H1 (cell line): ENCODE measurements around the gene OR52W1. TPM values are rescaled to one million over a fixed set of nuclear protein-coding genes. Genes with fewer than 3 reads are reported as not detected.

Source experiments
- CTCF ChIA-PET: fragments of 300-600 bp; sonication (Branson Sonifier 250); formaldehyde crosslinking; loops from one replicate; lab custom pipeline; 2021; ENCODE audit not compliant: partially characterized antibody; lab: Charles Lee
- POLR2A ChIA-PET: fragments of 300-600 bp; sonication (Branson Sonifier 250); formaldehyde crosslinking; loops from one replicate; lab custom pipeline; 2021; ENCODE audit warnings: inconsistent platforms; ENCODE audit not compliant: partially characterized antibody; lab: Charles Lee
- DNase-seq, 2 experiments: peaks; one replicate each; pipeline versions ENCODE4 v3.0.0 to v3.0.0-alpha.2; 2010 to 2022; ENCODE audit warnings: low spot score in 2 of 2, low read depth in 1 of 2, mixed read lengths in 1 of 2
- FAIRE-seq: peaks from 2 replicates; lab custom pipeline; 2011; peaks lifted over from hg19 to GRCh38; lab: Jason Lieb, UNC
- H2AFZ ChIP-seq: 2 replicates; pipeline ENCODE4 v1.8.1; 2012; ENCODE audit warnings: low read length, inconsistent platforms
- H2AK5ac ChIP-seq: 2 replicates; pipeline ENCODE4 v1.6.1; 2013; ENCODE audit warnings: low read depth, low read length
- H2BK120ac ChIP-seq: replicated peaks from 2 replicates; pipeline ENCODE3; 2013; ENCODE audit warnings: low read depth, low read length, inconsistent platforms
- H2BK12ac ChIP-seq: 2 replicates; pipeline ENCODE4 v1.6.1; 2013; ENCODE audit warnings: low read depth, low read length
- H2BK15ac ChIP-seq: 2 replicates; pipeline ENCODE4 v1.6.1; 2013; ENCODE audit warnings: low read length
- H2BK20ac ChIP-seq: 2 replicates; pipeline ENCODE4 v1.6.1; 2013; ENCODE audit warnings: low read length
- H2BK5ac ChIP-seq: 2 replicates; pipeline ENCODE4 v1.6.1; 2013; ENCODE audit warnings: low read depth, low read length
- H3K14ac ChIP-seq: 2 replicates; pipeline ENCODE4 v1.6.1; 2013; ENCODE audit warnings: inconsistent platforms; ENCODE audit not compliant: insufficient read length
- H3K18ac ChIP-seq: 2 replicates; pipeline ENCODE4 v1.6.1; 2013; ENCODE audit warnings: low read length; ENCODE audit errors: extremely low read depth
- H3K23ac ChIP-seq: 2 replicates; pipeline ENCODE4 v1.6.1; 2013; ENCODE audit warnings: inconsistent platforms; ENCODE audit not compliant: insufficient read length
- H3K23me2 ChIP-seq: 2 replicates; pipeline ENCODE4 v1.6.1; 2013; ENCODE audit warnings: low read depth, low read length
- H3K27ac ChIP-seq: 2 replicates; pipeline ENCODE4 v1.6.1; 2011; ENCODE audit warnings: low read depth, low read length, inconsistent platforms
- H3K27me3 ChIP-seq, 4 experiments: replicated peaks in 1 of 4; 1 replicate in 1 of 4; 2 replicates in 3 of 4; pipeline versions ENCODE4 v1.6.1 to v1.8.1; 2011 to 2013; ENCODE audit warnings: low read length in 3 of 4, mild to moderate bottlenecking in 3 of 4, inconsistent platforms in 2 of 4, mixed read lengths in 2 of 4, moderate library complexity in 1 of 4; ENCODE audit not compliant: control insufficient read depth in 3 of 4, insufficient read depth in 3 of 4; ENCODE audit errors: extremely low read depth in 1 of 4
- H3K36me3 ChIP-seq, 4 experiments: 2 replicates each; pipeline versions ENCODE4 v1.6.1 to v1.8.1; 2011 to 2013; ENCODE audit warnings: mild to moderate bottlenecking in 4 of 4, low read length in 3 of 4, moderate library complexity in 2 of 4, control low read depth in 1 of 4, inconsistent platforms in 1 of 4; ENCODE audit not compliant: insufficient read depth in 4 of 4, control insufficient read depth in 2 of 4
- H3K4ac ChIP-seq: replicated peaks from 2 replicates; pipeline ENCODE3; 2013; ENCODE audit warnings: low read length, low read depth, mixed read lengths, inconsistent platforms; ENCODE audit not compliant: insufficient read length
- H3K4me1 ChIP-seq, 4 experiments: replicated peaks in 1 of 4; 1 replicate in 1 of 4; 2 replicates in 3 of 4; pipeline versions ENCODE4 v1.6.1 to v1.8.1; 2011 to 2013; ENCODE audit warnings: low read length in 3 of 4, inconsistent platforms in 2 of 4, mixed read lengths in 1 of 4; ENCODE audit not compliant: insufficient read depth in 4 of 4, control insufficient read depth in 3 of 4
- H3K4me2 ChIP-seq, 2 experiments: 2 replicates each; pipeline versions ENCODE4 v1.6.1 to v1.8.1; 2011 to 2013; ENCODE audit warnings: low read depth in 2 of 2, low read length in 2 of 2, control low read depth in 1 of 2, inconsistent platforms in 1 of 2, mild to moderate bottlenecking in 1 of 2; ENCODE audit not compliant: insufficient read depth in 1 of 2
- H3K4me3 ChIP-seq, 4 experiments: fragments of 200-600, 300-600 bp in 1 of 4; sonication (generic), shearing (Covaris generic), sonication (Bioruptor Twin) in 1 of 4; 2 replicates each; pipeline versions ENCODE4 v1.5.1 to v1.8.1; 2011 to 2016; ENCODE audit warnings: low read length in 4 of 4, low read depth in 3 of 4, control low read depth in 2 of 4, inconsistent platforms in 2 of 4, mild to moderate bottlenecking in 2 of 4, mixed read lengths in 1 of 4, moderate library complexity in 1 of 4; ENCODE audit not compliant: insufficient read depth in 2 of 4; ENCODE audit errors: extremely low read depth in 1 of 4
- H3K56ac ChIP-seq: replicated peaks from 2 replicates; pipeline ENCODE3; 2013; ENCODE audit warnings: low read depth, mild to moderate bottlenecking, mixed read lengths, low read length, inconsistent platforms; ENCODE audit not compliant: insufficient read length
- H3K79me1 ChIP-seq: 2 replicates; pipeline ENCODE4 v1.6.1; 2013; ENCODE audit warnings: low read depth, low read length, control low read depth
- H3K79me2 ChIP-seq, 2 experiments: 2 replicates each; pipeline versions ENCODE4 v1.6.1 to v1.8.1; 2012 to 2013; ENCODE audit warnings: low read length in 2 of 2, mild to moderate bottlenecking in 2 of 2, inconsistent platforms in 1 of 2; ENCODE audit not compliant: insufficient read depth in 2 of 2, control insufficient read depth in 1 of 2
- H3K9ac ChIP-seq, 4 experiments: replicated peaks in 1 of 4; 1 replicate in 1 of 4; 2 replicates in 3 of 4; pipeline versions ENCODE4 v1.6.1 to v1.8.1; 2011 to 2013; ENCODE audit warnings: low read depth in 3 of 4, low read length in 3 of 4, control low read depth in 2 of 4, mild to moderate bottlenecking in 2 of 4, moderate library complexity in 2 of 4, inconsistent platforms in 1 of 4; ENCODE audit errors: extremely low read depth in 1 of 4
- H3K9me3 ChIP-seq, 2 experiments: 2 replicates each; pipeline versions ENCODE4 v1.6.1 to v1.8.1; 2012 to 2013; ENCODE audit warnings: mild to moderate bottlenecking in 2 of 2, moderate library complexity in 2 of 2, control low read depth in 1 of 2, inconsistent platforms in 1 of 2, low read depth in 1 of 2, low read length in 1 of 2, mixed read lengths in 1 of 2; ENCODE audit not compliant: insufficient read depth in 2 of 2
- H4K20me1 ChIP-seq, 2 experiments: replicated peaks in 1 of 2; 2 replicates each; pipeline versions ENCODE3 to v1.8.1; 2011 to 2013; ENCODE audit warnings: inconsistent platforms in 2 of 2, low read length in 2 of 2, mild to moderate bottlenecking in 1 of 2; ENCODE audit not compliant: insufficient read depth in 2 of 2, control insufficient read depth in 1 of 2
- H4K5ac ChIP-seq: 2 replicates; pipeline ENCODE4 v1.6.1; 2013; ENCODE audit warnings: low read length, low read depth, mixed read lengths, inconsistent platforms; ENCODE audit not compliant: insufficient read length
- H4K8ac ChIP-seq: 2 replicates; pipeline ENCODE4 v1.8.0; 2013; ENCODE audit warnings: mild to moderate bottlenecking, moderate library complexity, low read length, inconsistent platforms; ENCODE audit not compliant: insufficient read depth; ENCODE audit errors: extremely low read depth
- H4K91ac ChIP-seq: replicated peaks from 2 replicates; pipeline ENCODE3; 2013; ENCODE audit warnings: low read length, mixed read lengths, inconsistent platforms; ENCODE audit not compliant: insufficient read length
- FOSL1 ChIP-seq: IDR thresholded peaks from 2 replicates; pipeline ENCODE4 v1.6.1; 2011; ENCODE audit warnings: mild to moderate bottlenecking, low read depth, low read length, moderate library complexity; ENCODE audit not compliant: insufficient read depth
- PHF8 ChIP-seq: fragments of 200-600 bp; sonication (generic); conservative IDR thresholded peaks from 2 replicates; pipeline ENCODE4 v1.7.1; 2012; ENCODE audit warnings: low read depth, mild to moderate bottlenecking, inconsistent platforms, low read length, moderate library complexity
- POU5F1 ChIP-seq: IDR thresholded peaks from 2 replicates; pipeline ENCODE4 v1.6.1; 2011; ENCODE audit warnings: low read depth, mild to moderate bottlenecking, low read length, moderate library complexity
- TAF7 ChIP-seq: optimal IDR thresholded peaks from 2 replicates; pipeline ENCODE3; 2011; ENCODE audit warnings: low read depth, mild to moderate bottlenecking, inconsistent platforms, low read length, moderate library complexity, borderline replicate concordance
- TCF12 ChIP-seq: IDR thresholded peaks from 2 replicates; pipeline ENCODE4 v1.6.1; 2011; ENCODE audit warnings: low read depth, mild to moderate bottlenecking, low read length
- USF2 ChIP-seq: IDR thresholded peaks from 2 replicates; pipeline ENCODE4 v1.6.1; 2011; ENCODE audit warnings: low read length, improper control_type of control experiment
- WGBS, 2 experiments: shearing (Covaris generic) in 1 of 2; methylation state at CpG; one replicate each; pipeline versions ENCODE4 v1.1.6 to v1.1.7; 2013 to 2015; ENCODE audit warnings: low lambda C conversion rate in 2 of 2, mixed read lengths in 2 of 2, inconsistent platforms in 1 of 2, low coverage in 1 of 2, missing lambda C conversion rate in 1 of 2; ENCODE audit not compliant: insufficient replicate concordance in 2 of 2, insufficient coverage in 1 of 2, insufficient read length in 1 of 2; ENCODE audit errors: extremely low coverage in 1 of 2, missing lambda C conversion rate in 1 of 2; 5-methylcytosine and 5-hydroxymethylcytosine counted together
- polyA plus RNA-seq, 7 experiments: library from polyadenylated mRNA; depleted of rRNA in 3 of 7; stranded (reverse) in 5 of 7; unstranded in 2 of 7; fragments of >200 nt in 5 of 7; fragments of 200-250 nt in 2 of 7; gene quantifications; 1 replicate in 5 of 7; 2 replicates in 1 of 7; 4 replicates in 1 of 7; pipeline versions ENCODE4 v1.2.1 to v1.2.3, GENCODE V29; 2011 to 2013; ENCODE audit warnings: missing spikeins in 2 of 7, mixed read lengths in 2 of 7
- total RNA-seq: library from RNA; stranded (reverse); fragmentation: NEBNext Ultra II Directional; extraction: Animal tissue kit (Norgen Biotek cat#: 25700); gene quantifications from 2 replicates; pipeline ENCODE4 v1.2.1, GENCODE V29; 2021

Gene OR52W1
- total and polyA plus RNA-seq, 2 of the 8 experiments (the other 6 are each of a cell fraction or from before 2014, with no cell fraction given) = not detected

- no peak overlapping the region for H4K5ac ChIP-seq
- H2BK12ac ChIP-seq = no peak overlapping the region
- no peak overlapping the region for H4K8ac ChIP-seq
- H2BK20ac ChIP-seq = no peak overlapping the region
- H3K23ac ChIP-seq = no peak overlapping the region
- H2BK5ac ChIP-seq = no peak overlapping the region
- no peak for FAIRE-seq
- H3K14ac ChIP-seq = no peak overlapping the region
- no peak overlapping the region for H3K4ac ChIP-seq
- no peak overlapping the region for H3K56ac ChIP-seq
- H2BK15ac ChIP-seq = no peak overlapping the region
- no peaks in the 10 kb centered on the region for H3K9me3 ChIP-seq
- H2BK120ac ChIP-seq = no peak overlapping the region
- no peak overlapping the region for H3K4me2 ChIP-seq
- peaks cover 0 to 6% of the 10 kb centered on the region in 2 experiments for H4K20me1 ChIP-seq
- no peak overlapping the region for H4K91ac ChIP-seq
- no peak overlapping the region for H3K18ac ChIP-seq
- no peak overlapping the region for H3K27ac ChIP-seq
- POLR2A ChIA-PET = no interaction called here
- H3K36me3 ChIP-seq = peaks cover 2 to 16% (median 9%) of the 10 kb centered on the region in 4 experiments; a peak in 6 of 8 replicates
- H3K9ac ChIP-seq = no peak overlapping the region
- no peaks in the 10 kb centered on the region for H3K4me1 ChIP-seq
- no peaks in the 10 kb centered on the region for H3K23me2 ChIP-seq
- peaks cover 0 to 37% of the 10 kb centered on the region in 2 experiments; a peak in 2 of 4 replicates for H3K79me2 ChIP-seq
- no peak overlapping the region for H2AFZ ChIP-seq
- H3K27me3 ChIP-seq = no peaks in the 10 kb centered on the region
- TF ChIP-seq POU5F1 (no peak), USF2 (no peak), TCF12 (no peak), PHF8 (no peak), TAF7 (no peak), FOSL1 (no peak)
- TF ChIP-seq, all 59 proteins: peak for 0
- no peak for DNase-seq
- WGBS, 2 experiments = 80% methylated on average over 1 of the region's 1 CpG; no CpG with 5 or more reads in 1 of the 2 experiments
- H2AK5ac ChIP-seq = no peak overlapping the region
- CTCF ChIA-PET = interaction anchor here (0.6 to 2.8 kb wide), 9 partner anchors 9 to 91 kb away, joined by 3 to 9 read pairs (median 4); partner anchors contain the start of gene CCKBR
- H3K79me1 ChIP-seq = peaks cover 3% of the 10 kb centered on the region; the same call in 1 of the 2 replicates
- no peak overlapping the region for H3K4me3 ChIP-seq
Measured at GRCh38 chr11:6225024-6225423, 26.0 kb downstream of the OR52W1 start.
